T-helper 1 cell (primary cell): ENCODE results near the gene OOSP4B.
"Not testable (repeated sequence)": the region's sequence is repeated elsewhere in the genome, so short reads cannot be mapped to it uniquely, and the experiment has no call there.

Source experiments
- DNase-seq, 5 donors: peaks; one replicate each; pipeline ENCODE4 v3.0.0-alpha.2; 2012 to 2020
- total RNA-seq, 4 donors: gene quantifications; one replicate each; lab custom pipeline; 2026; lab: John Stamatoyannopoulos, UW

The OOSP4B gene
- total RNA-seq, result 0 reads per million in 4 donors

DNA sequence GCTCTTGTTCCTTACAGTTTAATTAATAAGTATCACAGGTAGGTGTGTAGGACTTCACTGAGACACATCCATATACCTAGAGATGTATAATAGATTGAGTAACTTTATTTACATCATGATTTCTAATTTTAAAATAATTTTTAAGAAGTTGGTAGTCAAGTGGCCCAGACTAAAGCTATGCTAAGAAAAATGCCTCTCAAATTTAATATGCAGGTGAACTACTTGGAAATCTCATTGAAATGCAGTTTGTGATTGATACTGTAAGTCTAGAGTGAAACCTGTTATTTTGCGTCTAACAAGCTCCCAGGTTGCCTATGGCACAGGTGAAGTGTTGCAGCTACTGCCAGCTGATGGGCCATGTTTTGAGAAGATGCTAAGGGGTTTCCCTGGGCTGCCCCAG lies at the start of gene OOSP4B:
Gene OOSP4B (plus strand): TSS at position 301 of the 400 bp plus-strand sequence.
- no peak for DNase-seq

DNA sequence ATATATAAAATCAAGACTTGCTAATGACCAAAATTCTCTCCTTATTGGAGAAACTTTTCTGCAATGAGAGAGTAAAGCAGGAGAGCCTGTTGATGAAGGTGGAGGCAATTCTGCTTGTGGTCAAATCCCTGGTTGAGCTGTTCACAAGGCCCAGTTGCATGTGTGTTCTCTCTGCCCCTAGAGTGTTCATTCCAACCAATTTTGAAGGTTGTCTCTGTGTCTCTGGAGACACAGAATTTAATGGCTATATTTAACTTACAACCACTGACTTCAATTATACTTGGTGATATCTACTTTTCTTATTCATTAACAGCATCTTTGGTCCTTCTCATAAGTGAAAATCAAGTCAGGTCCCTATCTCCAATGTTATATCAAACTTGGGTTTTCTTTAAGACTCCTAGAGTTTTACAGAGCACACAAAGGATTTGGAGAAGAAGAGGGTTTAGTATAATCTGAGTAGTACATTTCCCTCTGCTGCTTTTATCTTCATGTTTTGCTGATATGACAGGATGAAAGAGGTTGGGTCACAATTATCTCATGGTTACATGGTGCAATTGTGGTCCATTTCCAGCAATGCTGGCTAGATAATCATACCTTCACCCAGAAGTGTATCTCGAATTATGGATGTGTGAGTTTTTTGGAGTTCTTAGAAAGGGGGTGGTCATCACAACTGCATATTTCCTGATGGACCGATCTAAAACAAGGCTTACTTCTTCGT lies 49.1 kb upstream of the OOSP4B start:
- DNase-seq, result no peak

DNA sequence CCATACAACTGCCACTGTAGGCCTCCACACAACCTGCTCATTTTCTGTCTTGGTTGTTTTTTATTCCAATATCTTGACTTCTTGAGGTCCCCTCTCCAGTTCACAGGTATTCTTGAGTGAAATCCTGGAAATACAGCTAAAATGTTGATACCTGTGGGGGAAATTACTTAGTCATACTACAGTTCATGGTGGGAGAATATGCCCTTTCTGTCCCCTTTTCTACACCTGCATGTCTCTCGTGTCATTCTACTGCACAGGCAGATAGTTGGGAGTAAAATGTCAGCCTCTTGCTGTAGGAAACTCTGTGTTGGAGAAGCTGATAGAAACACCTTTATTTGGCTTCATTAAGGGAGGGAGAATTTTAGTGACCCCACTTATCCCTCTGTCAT lies 48.6 kb upstream of the OOSP4B start:
- no peak for DNase-seq

DNA sequence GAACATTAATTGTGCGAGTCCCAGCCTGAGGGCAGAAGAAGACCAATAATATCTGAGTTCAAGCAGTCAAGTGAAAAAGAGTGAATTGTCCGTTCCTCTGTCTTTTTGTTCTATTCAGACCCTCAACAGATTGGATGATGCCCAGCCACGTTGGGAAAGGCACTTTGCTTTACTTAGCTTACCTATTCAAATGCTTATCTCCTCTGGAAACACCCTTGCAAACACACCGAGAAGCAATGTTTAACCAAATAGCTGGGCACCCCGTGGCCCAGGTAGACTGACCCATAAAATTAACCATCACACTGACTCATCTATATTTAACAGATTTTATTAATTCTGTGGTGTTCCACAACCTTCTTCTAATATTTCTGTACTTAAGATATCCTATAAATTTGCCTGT lies 43.9 kb upstream of the OOSP4B start:
- no peak for DNase-seq

DNA sequence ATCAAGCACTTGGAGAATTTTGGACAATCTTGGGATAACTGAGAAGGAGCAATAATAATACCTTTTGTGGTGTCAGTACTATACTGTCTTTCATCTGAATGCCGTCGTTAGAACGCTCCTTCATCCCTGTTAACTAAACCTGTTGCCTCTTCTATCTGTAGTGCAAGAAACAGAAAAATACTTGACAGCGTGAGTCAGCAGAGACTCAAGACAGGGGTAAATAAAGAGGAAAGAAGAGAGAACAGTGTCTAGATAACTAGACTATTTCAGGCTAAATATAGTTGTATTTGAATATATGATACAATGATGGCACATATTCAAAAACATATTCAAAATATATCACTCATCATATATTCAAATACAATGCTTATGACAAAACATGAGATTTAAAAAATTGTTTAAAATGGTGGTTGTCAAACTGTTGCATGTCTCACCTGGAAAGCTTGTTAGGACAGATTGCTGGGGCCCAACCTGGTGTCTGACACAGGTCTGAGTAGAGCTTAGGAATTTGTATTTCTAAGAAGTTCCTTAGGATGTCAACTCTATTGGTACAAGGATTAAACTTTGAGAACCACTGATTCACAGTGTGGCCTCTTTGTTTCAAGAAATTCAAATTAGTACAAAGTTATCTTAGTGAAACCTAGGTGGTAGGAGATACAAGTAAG lies 35.7 kb upstream of the OOSP4B start:
- no peak for DNase-seq

DNA sequence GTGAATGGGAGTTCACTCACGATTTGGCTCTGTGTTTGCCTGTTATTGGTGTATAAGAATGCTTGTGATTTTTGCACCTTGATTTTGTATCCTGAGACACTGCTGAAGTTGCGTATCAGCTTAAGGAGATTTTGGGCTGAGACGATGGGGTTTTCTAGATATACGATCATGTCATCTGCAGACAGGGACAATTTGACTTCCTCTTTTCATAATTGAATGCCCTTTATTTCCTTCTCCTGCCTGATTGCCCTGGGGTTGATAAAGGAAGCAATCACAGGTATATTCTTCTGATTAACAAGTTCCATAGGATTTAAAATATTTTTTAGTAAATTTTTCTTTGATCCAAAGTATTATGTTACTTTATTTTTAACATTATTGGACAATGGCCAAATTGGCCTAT lies 34.9 kb upstream of the OOSP4B start:
- not testable (repeated sequence) for DNase-seq

DNA sequence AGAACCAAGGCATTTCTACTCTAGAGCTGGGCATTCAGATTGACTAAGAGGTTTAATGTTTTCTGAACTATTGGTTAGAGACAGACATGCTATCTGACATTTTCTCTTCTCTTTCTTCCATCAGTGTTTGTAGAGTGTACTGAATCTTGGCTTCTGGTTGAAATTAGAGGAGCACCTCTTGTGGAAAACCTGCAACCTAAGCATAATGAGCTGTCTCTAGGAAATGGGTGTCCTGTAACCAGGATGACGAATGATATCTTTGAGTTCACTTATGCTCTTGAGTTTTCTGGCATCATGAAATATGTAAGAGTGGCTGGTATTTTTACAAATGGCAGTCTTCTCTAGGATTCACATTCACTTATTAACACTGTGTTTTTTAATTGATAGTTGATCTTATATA lies 33.8 kb upstream of the OOSP4B start:
- DNase-seq, result no peak

DNA sequence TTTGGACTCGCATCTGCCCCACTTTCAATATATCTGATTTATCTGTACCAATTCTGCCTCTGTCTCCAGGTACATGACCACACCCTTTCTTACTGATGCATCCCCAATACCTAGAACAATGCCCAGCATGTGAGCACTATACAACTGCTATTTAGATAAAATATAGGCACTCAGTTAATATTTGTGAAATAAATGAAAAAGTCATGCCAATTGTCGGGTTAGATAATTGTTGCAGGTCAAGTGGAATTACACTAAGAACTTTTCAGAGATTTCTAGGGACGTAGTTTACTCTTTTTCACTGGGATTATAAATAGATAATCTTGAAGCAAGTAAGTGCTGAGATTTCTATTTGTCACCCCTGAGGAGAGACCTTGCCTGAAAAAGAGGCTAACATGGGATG lies 32.6 kb upstream of the OOSP4B start:
- no peak for DNase-seq

DNA sequence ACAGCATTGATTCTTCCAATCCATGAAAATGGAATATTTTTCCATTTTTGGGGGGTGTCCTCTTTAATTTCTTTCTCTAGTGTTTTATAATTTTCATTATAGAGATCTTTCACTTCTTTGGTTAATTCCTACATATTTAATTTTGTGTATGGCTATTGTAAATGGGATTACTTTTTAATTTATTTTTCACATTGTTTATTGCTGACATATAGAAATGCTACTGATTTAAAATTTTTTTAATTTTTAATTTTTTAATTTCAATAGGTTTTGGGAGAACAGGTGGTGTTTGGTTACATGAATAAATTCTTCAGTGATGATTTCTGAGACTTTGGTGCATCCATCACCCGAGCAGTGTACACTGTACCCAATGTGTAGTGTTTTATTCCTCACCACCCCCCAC lies 26.6 kb upstream of the OOSP4B start:
- DNase-seq, result no peak

DNA sequence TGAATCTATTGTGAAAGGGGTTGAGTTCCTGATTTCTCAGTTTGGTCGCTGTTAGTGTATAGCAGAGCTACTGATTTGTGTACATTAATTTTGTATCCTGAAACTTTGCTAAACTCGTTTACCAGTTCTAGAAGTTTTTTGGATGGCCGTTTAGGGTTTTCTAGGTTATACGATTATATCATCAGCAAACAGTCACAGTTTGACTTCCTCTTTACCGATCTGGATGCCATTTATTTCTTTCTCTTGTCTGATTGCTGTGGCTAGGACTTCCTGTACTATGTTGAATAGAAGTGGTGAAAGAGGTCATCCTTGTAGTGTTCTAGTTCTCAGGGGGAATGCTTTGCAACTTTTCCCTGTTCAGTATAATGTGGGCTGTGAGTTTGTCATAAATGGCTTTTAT lies 24.6 kb upstream of the OOSP4B start:
- no peak for DNase-seq

DNA sequence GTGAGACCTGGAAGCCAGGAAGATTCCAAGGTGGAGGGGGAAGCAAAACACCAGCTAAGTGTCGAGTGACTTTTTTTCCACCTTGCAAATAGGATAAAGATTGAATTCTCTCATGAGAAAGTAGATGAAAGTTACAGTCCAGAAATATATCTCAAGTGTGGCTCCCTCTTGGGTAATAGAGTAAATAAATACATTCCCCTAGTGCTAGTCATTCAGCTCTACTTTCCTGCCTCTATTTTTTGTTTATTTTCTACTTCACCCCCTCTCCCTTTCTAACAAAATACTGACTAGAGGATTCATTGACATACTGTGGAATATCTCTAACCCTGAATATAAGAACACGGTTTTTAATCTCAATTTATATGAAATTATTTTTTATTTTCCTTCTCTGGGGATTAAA lies 19.2 kb upstream of the OOSP4B start:
- DNase-seq, result no peak

DNA sequence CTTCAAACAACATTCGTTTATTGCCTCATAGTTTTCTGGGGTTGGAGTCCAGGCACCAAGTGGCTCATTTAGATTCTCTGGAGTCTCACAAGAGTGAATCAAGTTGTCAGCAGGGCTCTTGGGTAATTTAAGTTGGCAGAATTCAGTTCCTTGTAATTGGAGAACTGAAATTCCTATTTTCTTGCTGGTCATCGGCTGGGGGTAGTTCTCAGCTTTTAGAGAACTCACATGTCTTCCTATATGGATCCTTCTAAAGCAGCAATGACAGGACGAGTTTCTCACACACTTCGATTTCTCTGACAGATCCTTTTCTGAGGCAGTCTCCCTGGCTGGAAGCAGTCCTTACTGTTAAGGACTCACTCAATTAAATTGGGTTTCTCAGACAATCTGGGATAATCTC lies 17.3 kb upstream of the OOSP4B start:
- DNase-seq, result no peak

DNA sequence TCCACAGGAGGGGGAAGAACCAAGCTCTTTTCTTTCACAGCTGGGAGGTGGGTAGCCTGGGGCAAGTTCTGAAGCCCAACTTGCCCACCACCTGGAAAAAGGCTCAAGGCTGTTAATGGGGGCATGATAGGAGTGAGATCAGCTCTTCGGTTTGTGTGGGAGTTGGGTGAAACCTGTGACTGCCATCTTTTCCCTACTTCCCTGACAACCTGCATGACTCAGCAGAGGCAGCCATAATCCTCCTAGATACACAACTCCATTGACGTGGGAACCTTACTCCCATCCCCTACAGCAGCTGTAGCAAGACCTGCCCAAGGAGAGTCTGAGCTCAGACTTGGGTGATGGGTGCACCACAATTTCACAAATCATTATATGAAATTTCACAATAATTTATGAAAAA lies 13.3 kb upstream of the OOSP4B start:
- DNase-seq, result no peak

DNA sequence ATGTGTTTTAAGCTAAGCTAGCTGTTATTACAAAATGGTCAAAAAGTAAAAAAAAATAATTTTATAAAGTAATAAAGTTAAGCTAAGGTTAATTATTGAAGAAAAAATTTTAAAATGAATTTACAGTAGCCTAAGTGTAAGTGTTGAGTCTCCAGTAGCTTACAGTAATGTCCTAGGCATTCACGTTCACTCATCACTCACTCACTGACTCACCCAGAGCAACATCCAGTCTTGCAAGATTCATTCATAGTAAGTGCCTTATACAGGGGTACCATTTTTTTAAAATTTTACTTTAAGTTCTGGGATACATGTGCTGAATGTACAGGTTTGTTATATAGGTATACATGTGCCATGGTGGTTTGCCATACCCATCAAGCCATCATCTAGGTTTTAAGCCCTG lies 11.6 kb upstream of the OOSP4B start:
- no peak for DNase-seq

DNA sequence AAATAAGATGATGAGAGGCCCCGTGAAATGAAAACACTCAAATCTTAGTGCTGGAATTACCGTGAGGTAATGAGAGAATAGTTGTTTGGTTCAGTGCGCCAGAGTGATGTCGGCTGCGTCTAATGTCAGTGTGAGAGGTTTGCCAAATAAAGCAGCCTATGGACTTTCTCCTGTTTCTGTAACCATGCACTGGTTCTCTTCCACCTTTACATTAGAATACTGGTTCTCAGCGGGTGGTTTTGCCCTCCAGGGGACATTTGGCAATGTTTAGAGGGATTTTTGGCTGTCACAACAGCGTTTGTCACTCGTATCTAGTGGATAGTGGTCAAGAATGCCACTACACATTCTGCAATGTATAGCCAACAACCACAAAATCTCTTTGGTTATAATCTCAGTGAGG lies 1.1 kb downstream of the OOSP4B start:
- no peak for DNase-seq

DNA sequence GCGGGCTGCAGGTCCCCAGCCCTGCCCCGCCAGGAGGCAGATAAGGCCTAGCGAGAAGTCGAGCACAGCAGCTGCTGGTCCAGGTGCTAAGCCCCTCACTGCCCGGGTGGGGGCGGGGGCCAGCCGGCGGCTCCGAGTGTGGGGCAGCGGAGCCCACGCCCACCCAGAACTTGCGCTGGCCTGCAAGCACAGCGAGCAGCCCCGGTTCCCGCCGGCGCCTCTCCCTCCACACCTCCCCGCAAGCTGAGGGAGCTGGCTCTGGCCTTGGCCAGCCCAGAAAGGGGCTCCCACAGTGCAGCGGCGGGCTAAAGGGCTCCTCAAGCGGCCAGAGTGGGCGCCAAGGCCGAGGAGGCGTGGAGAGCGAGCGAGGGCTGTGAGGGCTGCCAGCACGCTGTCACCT lies 3.4 kb downstream of the OOSP4B start:
- not testable (repeated sequence) for DNase-seq

DNA sequence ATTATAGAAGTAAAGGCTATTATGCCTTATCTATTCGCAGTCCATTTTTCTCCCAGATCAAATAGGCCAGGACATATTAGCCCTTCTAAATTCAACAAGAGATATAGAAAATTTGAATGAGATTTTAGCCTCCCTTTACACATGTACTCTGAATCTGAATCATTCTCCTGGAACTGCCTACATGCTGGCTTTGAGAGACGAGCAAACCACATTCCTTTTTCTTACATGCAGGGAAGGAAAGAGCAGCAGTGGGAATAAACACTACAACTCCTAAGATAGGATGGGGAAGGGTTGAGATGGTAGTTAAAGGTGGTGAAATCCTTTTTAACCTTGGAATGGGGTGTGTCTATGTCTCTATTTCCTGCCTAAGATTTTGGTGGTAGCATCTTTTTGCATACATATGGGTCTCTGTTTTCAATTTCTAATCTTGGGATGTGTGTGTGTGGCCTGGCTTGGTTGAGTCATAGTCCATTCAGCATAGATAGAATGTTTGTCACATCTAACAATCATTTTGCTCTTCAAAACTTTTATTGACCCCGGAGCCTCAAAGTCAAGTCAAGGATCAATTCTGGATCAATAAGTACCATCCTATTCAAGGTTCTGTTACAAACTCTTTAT lies 12.1 kb downstream of the OOSP4B start:
- no peak for DNase-seq

DNA sequence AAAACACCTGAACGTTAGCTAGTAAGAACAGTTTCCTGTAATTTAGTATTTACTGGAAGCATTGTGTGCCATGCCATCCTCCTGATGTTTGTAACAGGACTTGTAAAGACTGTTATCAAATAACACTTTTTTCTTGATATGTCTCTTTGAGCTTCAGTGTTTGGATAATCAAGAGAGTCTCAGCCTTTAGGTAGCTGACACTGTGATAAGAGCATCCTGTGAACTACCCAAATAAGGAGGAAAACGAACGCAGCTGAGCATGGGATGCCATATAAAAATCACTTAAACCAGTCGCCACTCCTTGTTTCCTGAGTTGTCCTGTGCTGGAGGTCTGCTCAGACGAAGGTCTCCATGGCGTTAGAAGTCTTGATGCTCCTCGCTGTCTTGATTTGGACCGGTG lies 23.1 kb downstream of the OOSP4B start, which contains the start of gene OOSP2:
Gene OOSP2 (plus strand): TSS at position 301 of the 400 bp plus-strand sequence. CDS start 51 bp downstream, at position 352.
- DNase-seq, result no peak

DNA sequence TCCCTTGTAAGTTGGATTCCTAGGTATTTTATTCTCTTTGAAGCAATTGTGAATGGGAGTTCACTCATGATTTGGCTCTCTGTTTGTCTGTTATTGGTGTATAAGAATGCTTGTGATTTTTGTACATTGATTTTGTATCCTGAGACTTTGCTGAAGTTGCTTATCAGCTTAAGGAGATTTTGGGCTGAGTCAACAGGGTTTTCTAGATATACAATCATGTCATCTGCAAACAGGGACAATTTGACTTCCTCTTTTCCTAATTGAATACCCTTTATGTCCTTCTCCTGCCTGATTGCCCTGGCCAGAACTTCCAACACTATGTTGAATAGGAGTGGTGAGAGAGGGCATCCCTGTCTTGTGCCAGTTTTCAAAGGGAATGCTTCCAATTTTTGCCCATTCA lies 33.4 kb downstream of the OOSP4B start:
- DNase-seq, result not testable (repeated sequence)

DNA sequence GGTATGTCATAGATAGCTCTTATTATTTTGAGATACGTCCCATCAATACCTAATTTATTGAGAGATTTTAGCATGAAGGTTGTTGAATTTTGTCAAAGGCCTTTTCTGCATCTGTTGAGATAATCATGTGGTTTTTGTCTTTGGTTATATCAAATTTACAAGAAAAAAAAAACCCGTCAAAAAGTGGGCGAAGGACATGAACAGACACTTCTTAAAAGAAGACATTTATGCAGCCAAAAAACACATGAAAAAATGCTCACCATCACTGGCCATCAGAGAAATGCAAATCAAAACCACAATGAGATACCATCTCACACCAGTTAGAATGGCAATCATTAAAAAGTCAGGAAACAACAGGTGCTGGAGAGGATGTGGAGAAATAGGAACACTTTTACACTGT lies 33.9 kb downstream of the OOSP4B start:
- DNase-seq, result not testable (repeated sequence)

DNA sequence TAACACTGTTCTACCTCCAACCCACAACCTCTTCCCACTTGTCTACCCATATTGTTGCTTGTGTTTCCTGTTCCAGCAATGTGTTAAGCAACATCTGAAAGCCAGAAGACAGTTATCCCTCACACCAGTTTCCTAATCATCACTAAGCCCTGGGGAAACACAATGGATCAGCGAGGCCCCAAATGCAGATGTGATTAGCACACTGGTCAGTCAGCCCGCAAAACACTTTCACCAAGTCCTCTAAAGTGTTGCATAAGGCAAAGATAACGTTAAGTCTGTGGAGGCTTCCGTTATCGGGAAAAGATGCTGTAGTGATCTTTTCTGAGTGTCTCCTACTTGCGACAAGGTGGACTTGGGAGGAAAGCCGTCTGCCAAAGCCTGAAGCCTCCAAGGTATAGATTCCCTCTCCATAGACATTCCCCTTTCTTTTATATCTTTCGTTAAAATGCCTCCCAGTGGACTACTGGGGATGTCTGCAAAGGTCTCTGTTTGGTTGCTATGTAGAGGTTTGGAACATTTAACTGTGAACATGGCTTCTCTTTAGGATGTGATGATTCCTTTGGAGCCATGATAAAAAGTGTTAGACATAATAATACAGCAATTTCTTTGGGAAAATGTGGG lies 39.5 kb downstream of the OOSP4B start, which contains the start of gene MS4A3:
Gene MS4A3 (plus strand): TSS at position 317 of the 621 bp plus-strand sequence. CDS start 4,496 bp downstream, outside the sequence.
- no peak for DNase-seq

DNA sequence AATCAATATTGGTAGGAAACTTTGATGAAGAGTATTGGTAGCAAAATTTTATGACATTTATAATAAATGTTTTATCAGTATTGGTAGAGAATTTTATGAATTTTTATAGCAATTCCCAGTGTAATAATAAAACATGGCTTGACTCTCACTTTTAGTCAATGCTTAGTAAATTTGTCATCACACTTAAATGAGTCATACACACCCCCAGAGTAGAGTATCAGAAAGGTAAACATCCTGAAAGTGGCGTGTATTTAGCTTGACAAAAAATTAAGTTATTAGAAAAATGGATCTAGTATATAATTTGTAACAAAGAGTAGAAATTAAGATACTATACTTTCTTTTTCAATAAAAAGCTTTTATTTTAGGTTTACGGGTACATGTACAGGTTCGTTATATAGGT lies 42.1 kb downstream of the OOSP4B start:
- no peak for DNase-seq

DNA sequence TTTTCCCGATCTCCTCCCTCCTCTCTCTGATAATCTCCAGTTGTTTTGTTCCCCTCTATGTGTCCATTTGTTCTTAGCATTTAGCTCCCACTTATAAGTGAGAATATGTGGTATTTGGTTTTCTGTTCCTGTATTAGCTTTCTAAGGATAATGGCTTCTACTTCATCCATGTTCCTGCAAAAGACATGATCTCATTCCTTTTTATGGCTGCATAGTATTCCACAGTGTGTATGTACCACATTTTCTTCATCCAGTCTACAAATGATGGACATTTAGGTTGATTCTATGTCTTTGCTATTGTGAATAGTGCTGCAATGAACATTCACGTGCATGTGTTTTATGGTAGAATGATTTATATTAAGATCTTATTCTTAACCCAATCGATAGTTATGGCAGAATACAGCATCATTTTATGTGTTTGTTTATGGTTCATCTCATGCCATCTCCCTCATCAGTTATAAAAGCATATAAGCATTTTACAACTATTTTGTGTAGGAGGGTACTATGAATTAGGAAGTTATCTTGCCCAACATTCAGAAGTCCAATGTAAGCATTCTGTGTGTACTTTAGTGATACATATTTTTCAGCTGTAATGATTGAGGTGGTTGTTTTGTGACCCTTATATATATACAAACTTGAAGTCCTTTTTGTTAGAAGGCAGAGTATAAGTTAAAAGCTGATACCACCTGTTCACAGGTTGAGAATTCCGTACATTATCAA lies 42.7 kb downstream of the OOSP4B start:
- DNase-seq, result no peak
